PFSK-1 (cell line): Measurements from ENCODE around the gene CMIP.

Experiments used
- FOXP2 ChIP-seq: optimal IDR thresholded peaks from 2 replicates; pipeline ENCODE3; 2011; ENCODE audit warnings: borderline replicate concordance, control low read depth, inconsistent platforms; ENCODE audit not compliant: insufficient read depth; ENCODE audit errors: extremely low read length, extremely low read depth
- POLR2AphosphoS5 ChIP-seq: IDR thresholded peaks from 2 replicates; pipeline ENCODE4 v1.6.1; 2012; ENCODE audit warnings: low read depth, mild to moderate bottlenecking, control low read depth, low read length, moderate library complexity
- REST ChIP-seq, 2 experiments: IDR thresholded peaks; 2 replicates each; pipeline versions ENCODE4 v1.6.1 to v1.8.0; 2011 to 2012; ENCODE audit warnings: low read depth in 2 of 2, low read length in 2 of 2, control low read depth in 1 of 2, inconsistent platforms in 1 of 2, mild to moderate bottlenecking in 1 of 2, moderate library complexity in 1 of 2; ENCODE audit not compliant: insufficient read depth in 1 of 2
- SIN3A ChIP-seq: IDR thresholded peaks from 2 replicates; pipeline ENCODE4 v1.6.1; 2012; ENCODE audit warnings: mild to moderate bottlenecking, low read length, moderate library complexity, borderline replicate concordance; ENCODE audit not compliant: insufficient read depth
- TAF1 ChIP-seq: IDR thresholded peaks from 2 replicates; pipeline ENCODE4 v1.6.1; 2012; ENCODE audit warnings: low read length, control low read depth, borderline replicate concordance; ENCODE audit not compliant: insufficient read depth

Gene CMIP

GRCh38 chr16:81590714-81591544 is 146.3 kb downstream of the CMIP start:
- no peak for TF ChIP-seq FOXP2
- no peak for TF ChIP-seq TAF1
- TF ChIP-seq SIN3A: no peak
- no peak for TF ChIP-seq POLR2AphosphoS5
- no peak for TF ChIP-seq REST (IDR thresholded peaks at IDR 0.05; ENCODE audit: insufficient read depth in 1 of 2, low read depth in 2 of 2, low read length in 2 of 2)

- TF ChIP-seq TAF1 (no peak), FOXP2 (no peak), POLR2AphosphoS5 (no peak), SIN3A (no peak), REST (IDR thresholded peaks at IDR 0.05; ENCODE audit: insufficient read depth in 1 of 2, low read depth in 2 of 2, low read length in 2 of 2) (no peak)
Measured at GRCh38 chr16:81591545-81591870, 146.9 kb downstream of the CMIP start.

DNA sequence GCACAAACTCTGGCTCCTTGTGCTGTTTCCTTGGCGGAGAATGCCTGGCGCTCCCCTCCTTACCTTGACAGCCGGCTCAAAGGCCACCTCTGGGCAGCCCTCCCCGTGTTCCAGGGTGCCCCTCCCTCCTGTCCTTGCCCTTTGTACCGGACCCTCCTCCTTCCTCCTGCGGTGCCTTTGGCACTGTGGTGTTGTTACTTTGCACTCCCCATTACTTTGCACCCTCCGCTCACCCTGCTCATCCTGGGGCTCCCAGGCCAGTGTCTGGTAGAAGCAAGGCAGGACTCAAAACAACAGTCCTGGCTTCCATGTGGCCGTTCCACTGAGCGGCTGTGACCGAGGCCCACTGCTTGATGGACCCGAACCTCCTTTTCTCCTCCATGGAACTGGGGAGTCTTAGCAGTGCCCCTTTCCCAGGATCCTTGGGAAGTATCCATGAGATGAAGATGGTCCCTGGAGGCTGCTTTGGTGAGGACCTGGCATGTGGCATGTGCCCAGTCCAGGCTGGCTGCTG is 147.8 kb downstream of the CMIP start:
- TF ChIP-seq TAF1: no peak
- no peak for TF ChIP-seq REST (IDR thresholded peaks at IDR 0.05; ENCODE audit: insufficient read depth in 1 of 2, low read depth in 2 of 2, low read length in 2 of 2)
- no peak for TF ChIP-seq FOXP2
- TF ChIP-seq SIN3A: no peak
- TF ChIP-seq POLR2AphosphoS5: no peak

GRCh38 chr16:81593481-81593880 is 148.9 kb downstream of the CMIP start:
- TF ChIP-seq TAF1: no peak
- TF ChIP-seq SIN3A: no peak
- no peak for TF ChIP-seq POLR2AphosphoS5
- TF ChIP-seq FOXP2: no peak
- TF ChIP-seq REST (IDR thresholded peaks at IDR 0.05; ENCODE audit: insufficient read depth in 1 of 2, low read depth in 2 of 2, low read length in 2 of 2): no peak
